Measurements from ENCODE around the gene DNAJC10. TPM values are rescaled to one million over a fixed set of nuclear protein-coding genes. Genes with fewer than 3 reads are reported as not detected.

The DNAJC10 gene
- total RNA-seq, 1 donor from 2014 or later: 50.7 TPM

- ATAC-seq: no peak
- DNase-seq (ENCODE audit: missing footprints): no peak
- intact Hi-C loops (cut with DNase I): no loop called here
These were observed 108.2 kb downstream of the DNAJC10 start for GRCh38 chr2:182824056-182824766.

- no peak for DNase-seq (ENCODE audit: missing footprints)
- no peak for ATAC-seq
- intact Hi-C loops (cut with DNase I): no loop called here
These were observed 108.7 kb downstream of the DNAJC10 start for GRCh38 chr2:182824767-182825158.

GRCh38 chr2:182826064-182826463, 110.0 kb downstream of the DNAJC10 start:
- ATAC-seq: no peak
- no peak for DNase-seq (ENCODE audit: missing footprints)
- intact Hi-C loops (cut with DNase I): no loop called here

DNA sequence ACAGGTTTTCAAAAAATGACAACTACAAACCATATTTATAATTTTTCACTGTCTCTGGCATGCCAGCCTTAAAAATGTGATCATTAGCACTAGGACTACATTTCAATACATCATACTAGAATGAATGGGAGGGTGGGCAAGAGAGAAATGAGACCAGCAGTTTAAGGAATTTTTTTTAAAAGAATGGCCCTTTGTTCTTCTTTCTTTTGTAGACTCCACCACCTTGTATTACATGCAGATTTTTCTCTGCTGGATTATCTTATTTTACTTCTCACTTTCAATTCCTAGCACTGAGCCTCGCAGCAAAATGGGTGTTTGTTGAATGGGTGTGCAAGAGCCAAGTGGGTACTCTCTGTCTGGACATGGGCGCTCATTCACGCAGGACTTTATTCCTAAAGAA, 110.4 kb downstream of the DNAJC10 start:
- no peak for DNase-seq (ENCODE audit: missing footprints)
- ATAC-seq: no peak
- intact Hi-C loops (cut with DNase I): no loop called here

DNA sequence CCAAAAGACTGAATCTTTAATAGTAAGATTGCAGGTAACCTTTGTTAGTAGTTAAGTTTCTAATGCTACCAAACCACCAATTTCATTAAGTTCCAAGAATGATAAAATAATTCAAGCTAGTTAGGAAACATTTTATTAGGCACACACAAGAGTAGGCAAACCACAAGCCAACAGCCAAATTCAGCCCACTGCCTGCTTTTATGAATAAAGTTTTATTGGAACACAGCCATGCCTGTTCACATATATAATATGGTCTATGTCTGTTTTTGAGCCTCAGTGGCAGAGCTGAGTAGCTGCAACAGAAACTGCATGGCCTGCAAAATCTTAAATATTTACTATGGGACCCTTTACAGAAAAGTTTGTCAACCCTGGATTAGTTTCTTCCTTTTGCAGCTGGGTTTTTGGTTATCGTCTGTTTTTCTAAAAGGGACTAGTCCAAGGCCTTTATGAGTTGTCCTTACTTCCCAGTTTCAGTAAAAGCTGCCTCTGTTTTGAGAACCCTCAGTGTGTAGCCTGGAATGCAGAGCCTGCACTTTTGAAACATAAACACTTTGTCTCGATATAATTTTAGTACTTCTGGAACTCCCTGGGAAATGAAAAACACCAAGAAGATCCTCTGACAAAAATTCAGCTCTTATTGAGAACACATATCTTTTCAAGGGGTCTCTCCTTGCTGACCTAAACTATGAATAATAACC, 111.3 kb downstream of the DNAJC10 start:
- DNase-seq (ENCODE audit: missing footprints) (no peak), ATAC-seq (no peak)
- intact Hi-C loops (cut with DNase I): no loop called here

DNA sequence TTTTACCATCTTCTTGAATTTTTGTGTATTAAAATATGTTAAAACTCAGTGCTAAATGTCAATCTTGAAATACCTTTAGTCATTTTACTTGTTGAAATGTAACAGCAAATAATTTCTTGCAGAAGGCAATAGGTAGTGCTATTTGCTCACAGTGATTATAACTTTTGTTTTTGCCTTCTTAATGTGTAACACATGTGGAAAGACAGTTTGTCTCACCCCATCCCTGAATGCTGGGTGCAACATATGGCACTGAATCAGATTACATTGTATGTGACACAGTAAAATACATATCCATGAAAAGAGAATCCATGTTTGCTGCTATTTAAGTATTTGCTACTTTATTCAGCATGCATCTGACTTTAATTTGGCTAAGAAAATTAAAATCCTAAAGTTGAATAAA, 115.0 kb downstream of the DNAJC10 start:
- DNase-seq (ENCODE audit: missing footprints) (no peak), ATAC-seq (no peak)
- intact Hi-C loops (cut with DNase I): no loop called here

- ATAC-seq (no peak), DNase-seq (ENCODE audit: missing footprints) (no peak)
- intact Hi-C loops (cut with DNase I): no loop called here
These were observed 115.9 kb downstream of the DNAJC10 start for GRCh38 chr2:182831921-182832320.

- ATAC-seq (no peak), DNase-seq (ENCODE audit: missing footprints) (no peak)
- intact Hi-C loops (cut with DNase I): no loop called here
These were observed 117.2 kb downstream of the DNAJC10 start for GRCh38 chr2:182833084-182833854.

DNA sequence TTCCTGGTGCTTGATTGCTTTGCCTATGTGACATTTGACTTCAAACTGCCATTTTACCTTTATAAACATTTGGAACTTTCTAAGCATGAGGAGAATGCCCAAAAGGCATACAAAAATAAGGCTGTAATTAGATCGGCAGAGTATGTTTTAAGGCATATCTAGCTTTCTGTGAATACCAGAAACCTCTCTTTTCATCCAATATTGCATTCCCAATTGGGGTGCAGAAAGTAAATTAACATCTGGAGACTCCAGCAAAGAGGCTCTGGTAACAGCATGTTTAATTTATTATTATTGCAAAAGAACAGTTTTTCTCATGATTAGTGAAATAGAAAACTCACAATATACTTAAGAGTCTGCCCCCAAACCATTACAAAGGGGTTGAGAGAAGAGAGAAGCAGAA, 118.2 kb downstream of the DNAJC10 start:
- DNase-seq (ENCODE audit: missing footprints) (no peak), ATAC-seq (no peak)
- intact Hi-C loops (cut with DNase I): no loop called here

DNA sequence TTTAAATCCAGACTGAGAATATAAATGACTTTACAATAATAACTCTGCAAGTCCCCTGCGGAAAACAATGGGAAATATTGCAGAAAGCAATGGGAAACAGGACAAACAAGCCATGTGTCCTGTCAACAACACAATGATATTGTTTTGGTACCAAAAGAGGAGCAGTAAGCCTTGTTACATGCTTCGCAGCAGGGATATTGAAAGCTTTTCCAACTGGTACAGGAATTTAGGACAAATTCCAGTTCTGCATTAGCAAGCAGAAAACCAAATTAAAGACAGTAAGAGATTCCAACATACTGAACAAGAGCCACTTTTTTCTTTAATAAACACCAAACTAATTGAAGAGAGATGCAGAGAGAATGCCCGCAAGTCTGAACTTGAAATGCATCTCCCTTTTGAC, 120.4 kb downstream of the DNAJC10 start:
- ATAC-seq (no peak), DNase-seq (ENCODE audit: missing footprints) (no peak)
- intact Hi-C loops (cut with DNase I): no loop called here

Other genes starting within 250 kb of the DNAJC10 start
- 1.3 TPM for gene FRZB, start 150.4 kb downstream of the DNAJC10 start, total RNA-seq

All from Right ventricle myocardium inferior (tissue), 1 donor.